ENCODE results near the gene STXBP1. TPM values are rescaled to one million over a fixed set of nuclear protein-coding genes. Genes with fewer than 3 reads are reported as not detected.

The STXBP1 gene
- polyA plus RNA-seq, 2 of the 4 experiments (the other 2 are of a cell fraction): 13.3 to 22.6 TPM

- TF ChIP-seq RFX5 (IDR thresholded peaks at IDR 0.05): no peak
- no peak for TF ChIP-seq CHD4 (IDR thresholded peaks at IDR 0.05; ENCODE audit: borderline replicate concordance)
- TF ChIP-seq MYC (IDR thresholded peaks at IDR 0.05; ENCODE audit: borderline replicate concordance, low read length): no peak
- TF ChIP-seq, protein P1, sequence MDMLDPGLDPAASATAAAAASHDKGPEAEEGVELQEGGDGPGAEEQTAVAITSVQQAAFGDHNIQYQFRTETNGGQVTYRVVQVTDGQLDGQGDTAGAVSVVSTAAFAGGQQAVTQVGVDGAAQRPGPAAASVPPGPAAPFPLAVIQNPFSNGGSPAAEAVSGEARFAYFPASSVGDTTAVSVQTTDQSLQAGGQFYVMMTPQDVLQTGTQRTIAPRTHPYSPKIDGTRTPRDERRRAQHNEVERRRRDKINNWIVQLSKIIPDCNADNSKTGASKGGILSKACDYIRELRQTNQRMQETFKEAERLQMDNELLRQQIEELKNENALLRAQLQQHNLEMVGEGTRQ (IDR thresholded peaks at IDR 0.05): no peak
- TF ChIP-seq, protein P2, sequence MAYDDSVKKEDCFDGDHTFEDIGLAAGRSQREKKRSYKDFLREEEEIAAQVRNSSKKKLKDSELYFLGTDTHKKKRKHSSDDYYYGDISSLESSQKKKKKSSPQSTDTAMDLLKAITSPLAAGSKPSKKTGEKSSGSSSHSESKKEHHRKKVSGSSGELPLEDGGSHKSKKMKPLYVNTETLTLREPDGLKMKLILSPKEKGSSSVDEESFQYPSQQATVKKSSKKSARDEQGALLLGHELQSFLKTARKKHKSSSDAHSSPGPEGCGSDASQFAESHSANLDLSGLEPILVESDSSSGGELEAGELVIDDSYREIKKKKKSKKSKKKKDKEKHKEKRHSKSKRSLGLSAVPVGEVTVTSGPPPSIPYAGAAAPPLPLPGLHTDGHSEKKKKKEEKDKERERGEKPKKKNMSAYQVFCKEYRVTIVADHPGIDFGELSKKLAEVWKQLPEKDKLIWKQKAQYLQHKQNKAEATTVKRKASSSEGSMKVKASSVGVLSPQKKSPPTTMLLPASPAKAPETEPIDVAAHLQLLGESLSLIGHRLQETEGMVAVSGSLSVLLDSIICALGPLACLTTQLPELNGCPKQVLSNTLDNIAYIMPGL (CRISPR knock-in tag; IDR thresholded peaks at IDR 0.05; ENCODE audit: borderline replicate concordance): no peak
- TF ChIP-seq ESRRA (IDR thresholded peaks at IDR 0.05; ENCODE audit: borderline replicate concordance, low read length): no peak
- TF ChIP-seq, protein P3, sequence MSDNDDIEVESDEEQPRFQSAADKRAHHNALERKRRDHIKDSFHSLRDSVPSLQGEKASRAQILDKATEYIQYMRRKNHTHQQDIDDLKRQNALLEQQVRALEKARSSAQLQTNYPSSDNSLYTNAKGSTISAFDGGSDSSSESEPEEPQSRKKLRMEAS (IDR thresholded peaks at IDR 0.05): no peak
- no peak for TF ChIP-seq JUN (IDR thresholded peaks at IDR 0.05)
- no peak for TF ChIP-seq EHMT2 (IDR thresholded peaks at IDR 0.05; ENCODE audit: low read depth)
- TF ChIP-seq CBX2 (IDR thresholded peaks at IDR 0.05; ENCODE audit: borderline replicate concordance, low read depth): no peak
- TF ChIP-seq RCOR1 (IDR thresholded peaks at IDR 0.05; ENCODE audit: low read depth, low read length): no peak
- TF ChIP-seq TFCP2L1 (CRISPR knock-in tag; IDR thresholded peaks at IDR 0.05): no peak
- TF ChIP-seq PHF8 (IDR thresholded peaks at IDR 0.05; ENCODE audit: borderline replicate concordance, low read depth): no peak
- no peak for TF ChIP-seq CHD2 (IDR thresholded peaks at IDR 0.05; ENCODE audit: low read length, partially characterized antibody)
- TF ChIP-seq E2F6 (IDR thresholded peaks at IDR 0.05; ENCODE audit: borderline replicate concordance, low read depth): no peak
- no peak for TF ChIP-seq FOSB (CRISPR knock-in tag; IDR thresholded peaks at IDR 0.05)
- no peak for TF ChIP-seq HEYL (CRISPR knock-in tag; IDR thresholded peaks at IDR 0.05)
- TF ChIP-seq ZNF302 (CRISPR knock-in tag; IDR thresholded peaks at IDR 0.05): no peak
- TF ChIP-seq EP300 (IDR thresholded peaks at IDR 0.05): no peak
- TF ChIP-seq ZSCAN20 (CRISPR knock-in tag; IDR thresholded peaks at IDR 0.05): no peak
- Histone ChIP-seq H3K27ac (no peak overlapping the region), H3K4me3 (no peak overlapping the region), H3K9me3 (no peaks in the 10 kb centered on the region), H3K4me2 (no peak overlapping the region), H3K4me1 (peaks cover 5% of the 10 kb centered on the region; the same call in 2 of the 3 replicates)
- CTCF ChIA-PET: interaction anchor here (0.6 to 3.2 kb wide), 8 partner anchors 14 to 330 kb away, joined by 3 to 12 read pairs (median 3); partner anchors contain the start of gene TOR2A
- POLR2A ChIA-PET: no interaction called here
- no peak for FAIRE-seq
- ATAC-seq: no peak
- WGBS (ENCODE audit: missing lambda C conversion rate): 90% methylated on average over 9 of the region's 9 CpGs
- no peak for DNase-seq (ENCODE audit: low read depth in 1 of 2, low spot score in 1 of 2)
Observed at GRCh38 chr9:127680846-127681245, 68.8 kb downstream of the STXBP1 start.

DNA sequence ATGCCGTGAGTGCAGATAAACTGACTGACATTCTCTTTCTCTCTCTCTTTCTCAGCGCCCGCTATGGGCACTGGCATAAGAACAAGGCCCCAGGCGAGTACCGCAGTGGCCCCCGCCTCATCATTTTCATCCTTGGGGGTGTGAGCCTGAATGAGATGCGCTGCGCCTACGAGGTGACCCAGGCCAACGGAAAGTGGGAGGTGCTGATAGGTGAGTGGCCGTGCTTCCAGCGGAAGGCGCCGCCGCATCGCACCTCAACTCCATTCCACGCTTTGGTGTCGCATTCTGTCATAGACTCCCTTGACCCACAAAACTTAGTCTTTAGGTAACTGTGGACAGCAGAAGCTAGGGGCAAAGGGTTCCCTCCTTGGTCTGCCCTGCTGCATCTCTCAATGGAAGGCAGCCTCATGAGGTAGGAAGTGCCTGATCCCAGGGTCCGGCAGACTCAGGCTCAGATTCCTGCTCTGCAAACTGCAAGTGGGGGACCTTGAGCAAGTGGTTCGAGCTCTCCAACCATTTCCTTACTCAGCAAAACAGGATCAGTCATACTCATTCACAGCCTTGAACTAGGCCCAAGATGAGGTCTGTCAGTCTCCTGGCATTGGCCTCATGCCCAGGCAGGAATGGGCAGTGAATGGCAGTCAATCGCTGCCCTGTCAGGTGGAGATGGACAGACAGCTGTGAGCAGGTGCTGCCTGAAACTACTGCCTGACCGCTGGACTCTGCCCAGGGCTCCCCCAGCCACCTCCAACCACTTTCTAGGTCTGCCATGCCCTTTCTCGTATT is 70.5 kb downstream of the STXBP1 start:
- no peaks in the 10 kb centered on the region for H3K9me3 ChIP-seq
- WGBS (ENCODE audit: missing lambda C conversion rate): 94% methylated on average over 23 of the region's 23 CpGs
- TF ChIP-seq MAFK (IDR thresholded peaks at IDR 0.05; ENCODE audit: partially characterized antibody): peak; percentile 62
- TF ChIP-seq, protein P4, sequence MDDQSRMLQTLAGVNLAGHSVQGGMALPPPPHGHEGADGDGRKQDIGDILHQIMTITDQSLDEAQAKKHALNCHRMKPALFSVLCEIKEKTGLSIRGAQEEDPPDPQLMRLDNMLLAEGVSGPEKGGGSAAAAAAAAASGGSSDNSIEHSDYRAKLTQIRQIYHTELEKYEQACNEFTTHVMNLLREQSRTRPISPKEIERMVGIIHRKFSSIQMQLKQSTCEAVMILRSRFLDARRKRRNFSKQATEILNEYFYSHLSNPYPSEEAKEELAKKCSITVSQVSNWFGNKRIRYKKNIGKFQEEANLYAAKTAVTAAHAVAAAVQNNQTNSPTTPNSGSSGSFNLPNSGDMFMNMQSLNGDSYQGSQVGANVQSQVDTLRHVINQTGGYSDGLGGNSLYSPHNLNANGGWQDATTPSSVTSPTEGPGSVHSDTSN (IDR thresholded peaks at IDR 0.05): no peak
- peaks cover 5% of the 10 kb centered on the region; the same call in 2 of the 3 replicates for H3K4me1 ChIP-seq
- DNase-seq (ENCODE audit: low read depth in 1 of 2, low spot score in 1 of 2): no peak
- H3K4me3 ChIP-seq: no peak overlapping the region
- ChIA-PET POLR2A (no interaction called here), CTCF (interaction anchor here (1.0 to 3.6 kb wide), 6 partner anchors 10 to 238 kb away, joined by 3 to 21 read pairs (median 4); partner anchors contain the start of gene TOR2A)
- no peak for ATAC-seq
- no peak overlapping the region for H3K27ac ChIP-seq
- no peak for FAIRE-seq
- H3K4me2 ChIP-seq: no peak overlapping the region
